Naive thymus-derived CD4-positive, alpha-beta T cell (primary cell): ENCODE results near the gene ATG5. TPM values are rescaled to one million over a fixed set of nuclear protein-coding genes. Genes with fewer than 3 reads are reported as not detected.
"Not testable (repeated sequence)": the region's sequence is repeated elsewhere in the genome, so short reads cannot be mapped to it uniquely, and the experiment has no call there.

ENCODE experiments used
- ATAC-seq: fragments of 150-1000 bp; cut with Tn5 transposase; 2 replicates; pipeline ENCODE4 v1.10.0; 2021; ENCODE audit warnings: mild to moderate bottlenecking, moderate library complexity
- CTCF ChIA-PET: fragments of 350-600 bp; sonication (Branson Sonifier 250); formaldehyde crosslinking; loops from one replicate; lab custom pipeline; 2021; ENCODE audit warnings: antibody characterized with exemption; lab: Charles Lee
- POLR2A ChIA-PET: fragments of 350-600 bp; sonication (Branson Sonifier 250); formaldehyde crosslinking; loops from one replicate; lab custom pipeline; 2021; ENCODE audit warnings: antibody characterized with exemption, inconsistent platforms; lab: Charles Lee
- DNase-seq, 9 donors: peaks; one replicate each; pipeline versions ENCODE4 v3.0.0 to v3.0.0-alpha.2; 2020 to 2022; ENCODE audit warnings: mixed read lengths in 1 of 9
- H3K27ac ChIP-seq: one replicate; pipeline ENCODE4 v1.7.0; 2013; ENCODE audit warnings: mild to moderate bottlenecking, low read depth, low read length, moderate library complexity
- H3K27me3 ChIP-seq, 2 donors: one replicate each; pipeline ENCODE4 v1.7.0; 2013; ENCODE audit warnings: low read length in 2 of 2, mild to moderate bottlenecking in 2 of 2, moderate library complexity in 2 of 2; ENCODE audit not compliant: control insufficient read depth in 2 of 2, insufficient read depth in 2 of 2
- H3K36me3 ChIP-seq, 3 experiments: 1 replicate in 2 of 3; 2 replicates in 1 of 3; pipeline ENCODE4 v1.7.0; 2013; ENCODE audit warnings: low read length in 3 of 3, mild to moderate bottlenecking in 3 of 3, moderate library complexity in 1 of 3; ENCODE audit not compliant: insufficient read depth in 3 of 3, control insufficient read depth in 2 of 3
- H3K4me1 ChIP-seq, 2 donors: one replicate each; pipeline ENCODE4 v1.7.0; 2013; ENCODE audit warnings: low read length in 2 of 2, mild to moderate bottlenecking in 2 of 2, moderate library complexity in 1 of 2; ENCODE audit not compliant: control insufficient read depth in 2 of 2, insufficient read depth in 2 of 2
- H3K4me3 ChIP-seq: 2 replicates; pipeline ENCODE4 v1.7.0; 2013; ENCODE audit warnings: mild to moderate bottlenecking, low read length
- H3K9me3 ChIP-seq, 3 experiments: 1 replicate in 2 of 3; 2 replicates in 1 of 3; pipeline ENCODE4 v1.7.0; 2013; ENCODE audit warnings: low read length in 3 of 3; ENCODE audit not compliant: control insufficient read depth in 2 of 3
- H3K27ac Mint-ChIP-seq, 9 donors: one replicate each; pipeline ENCODE4 v1.8.0; 2020 to 2022; ENCODE audit warnings: mixed read lengths in 9 of 9, mild to moderate bottlenecking in 8 of 9, moderate library complexity in 5 of 9, inconsistent platforms in 2 of 9
- H3K27me3 Mint-ChIP-seq, 5 donors: one replicate each; pipeline ENCODE4 v1.8.0; 2021 to 2022; ENCODE audit warnings: mixed read lengths in 5 of 5, mild to moderate bottlenecking in 1 of 5
- H3K36me3 Mint-ChIP-seq, 5 donors: one replicate each; pipeline ENCODE4 v1.8.0; 2020 to 2022; ENCODE audit warnings: mixed read lengths in 5 of 5, mild to moderate bottlenecking in 3 of 5, inconsistent platforms in 1 of 5
- H3K4me1 Mint-ChIP-seq, 7 donors: one replicate each; pipeline ENCODE4 v1.8.0; 2020 to 2022; ENCODE audit warnings: mixed read lengths in 7 of 7, mild to moderate bottlenecking in 3 of 7, inconsistent platforms in 1 of 7
- H3K4me3 Mint-ChIP-seq, 10 donors: one replicate each; pipeline ENCODE4 v1.8.0; 2020 to 2022; ENCODE audit warnings: mild to moderate bottlenecking in 10 of 10, mixed read lengths in 10 of 10, moderate library complexity in 6 of 10, inconsistent platforms in 2 of 10
- H3K9me3 Mint-ChIP-seq, 11 donors: one replicate each; pipeline ENCODE4 v1.8.0; 2020 to 2022; ENCODE audit warnings: mixed read lengths in 11 of 11, mild to moderate bottlenecking in 4 of 11, inconsistent platforms in 1 of 11, moderate library complexity in 1 of 11
- intact Hi-C, 2 donors: fragments of 100-400 bp; cut with micrococcal nuclease; formaldehyde crosslinking; loops; one replicate each; pipeline ENCODE4 v1.15.1; 2023
- polyA plus RNA-seq, 2 donors: library from polyadenylated mRNA; unstranded; fragments of 300-500 nt; fragmentation: Illumina TruSeq; gene quantifications; one replicate each; pipeline ENCODE4 v1.2.3, GENCODE V29; 2021
- total RNA-seq, 6 experiments: library from RNA in 5 of 6; stranded (reverse) in 5 of 6; gene quantifications; 1 replicate in 5 of 6; 2 replicates in 1 of 6; pipeline ENCODE4 v1.2.3 and lab custom pipeline; 2021 to 2026

The ATG5 gene
- total and polyA plus RNA-seq, 7 experiments from 2014 or later: 24.0 to 32.9 (median 28.8) TPM

DNA sequence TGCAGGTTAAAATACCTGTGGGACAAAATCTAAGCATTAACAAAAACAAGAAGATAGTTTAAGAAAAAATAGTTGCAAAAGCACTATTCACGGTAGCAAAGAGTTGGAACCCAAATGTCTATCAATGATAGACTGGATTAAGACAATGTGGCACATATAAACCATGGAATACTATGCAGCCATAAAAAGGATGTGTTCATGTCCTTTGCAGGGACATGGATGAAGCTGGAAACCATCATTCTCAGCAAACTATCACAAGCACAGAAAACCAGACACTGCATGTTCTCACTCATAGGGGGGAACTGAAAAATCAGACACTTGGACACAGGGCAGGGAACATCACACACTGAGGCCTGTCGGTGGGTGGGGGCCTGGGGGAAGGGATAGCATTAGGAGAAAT is 65.8 kb downstream of the ATG5 start:
- H3K27me3 Mint-ChIP-seq, DNase-seq, H3K27ac ChIP-seq, POLR2A ChIA-PET, CTCF ChIA-PET, H3K9me3 ChIP-seq, H3K27me3 ChIP-seq, H3K4me1 ChIP-seq, H3K4me3 Mint-ChIP-seq, H3K4me3 ChIP-seq, H3K9me3 Mint-ChIP-seq, H3K27ac Mint-ChIP-seq, ATAC-seq: not testable (repeated sequence)
- intact Hi-C loops: loop anchor here in 1 of 2 donors (2.0 kb wide), 1 partner anchor 15 kb away; no protein-coding TSS in a partner anchor
- H3K36me3 Mint-ChIP-seq: peaks cover under 1 to 56% (median 33%) of the 10 kb centered on the region in 5 donors
- peaks cover 2 to 31% (median 21%) of the 10 kb centered on the region in 7 donors for H3K4me1 Mint-ChIP-seq
- peaks cover 0 to 13% (median 0%) of the 10 kb centered on the region in 3 experiments for H3K36me3 ChIP-seq

DNA sequence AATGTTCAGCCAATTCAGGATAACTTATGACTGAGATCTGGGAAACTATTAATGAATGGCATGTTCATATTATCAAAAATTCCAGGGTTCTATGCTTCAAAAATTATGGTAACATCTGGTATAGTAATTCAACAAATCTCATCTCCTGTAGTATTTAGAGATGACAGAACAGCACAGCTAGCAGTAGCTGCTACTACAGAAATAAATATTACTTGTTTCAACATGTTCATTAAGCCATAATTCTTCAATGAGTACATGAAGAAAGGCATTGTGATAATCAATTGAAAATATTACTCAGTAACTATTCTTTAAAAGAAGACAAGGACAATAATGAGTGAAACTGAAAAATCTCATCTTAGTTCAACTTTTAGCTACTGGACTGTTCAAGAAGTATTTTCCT is 66.8 kb downstream of the ATG5 start:
- Mint-ChIP-seq H3K4me1 (peaks cover 4 to 31% (median 19%) of the 10 kb centered on the region in 7 donors), H3K27ac (no peak overlapping the region), H3K36me3 (peaks cover 0 to 46% (median 24%) of the 10 kb centered on the region in 5 donors), H3K27me3 (no peaks in the 10 kb centered on the region), H3K9me3 (peaks cover 0 to 4% (median 0%) of the 10 kb centered on the region in 11 donors), H3K4me3 (no peak overlapping the region)
- no peaks in the 10 kb centered on the region for H3K4me1 ChIP-seq
- intact Hi-C loops: no loop called here
- no peaks in the 10 kb centered on the region for H3K9me3 ChIP-seq
- no peak for DNase-seq
- H3K4me3 ChIP-seq: no peak overlapping the region
- no peak overlapping the region for H3K27ac ChIP-seq
- peaks cover 0 to 13% (median 0%) of the 10 kb centered on the region in 3 experiments for H3K36me3 ChIP-seq
- ATAC-seq: no peak
- ChIA-PET CTCF (interaction anchor here (0.6 kb wide), 1 partner anchor 44 kb away, joined by 6 read pairs; no protein-coding TSS in a partner anchor), POLR2A (no interaction called here)
- H3K27me3 ChIP-seq: no peaks in the 10 kb centered on the region

DNA sequence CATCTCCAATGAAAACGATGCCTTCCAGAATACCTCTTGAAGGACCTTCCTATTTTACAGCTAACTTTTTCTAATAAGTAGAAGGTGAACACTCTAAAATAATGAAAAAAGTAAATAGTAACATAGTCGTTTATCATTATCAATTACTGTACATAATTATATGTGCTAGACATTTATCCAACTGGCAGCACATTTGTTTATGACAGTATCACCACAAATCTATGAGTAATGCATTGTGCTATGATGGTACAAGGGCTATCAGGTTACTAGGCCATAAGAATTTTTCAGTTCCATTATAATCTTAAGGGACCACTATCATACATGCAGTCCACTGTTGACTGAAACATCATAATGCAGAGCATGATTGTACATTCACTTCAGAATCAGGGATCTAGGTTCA is 68.4 kb downstream of the ATG5 start:
- Mint-ChIP-seq H3K27ac (no peak overlapping the region), H3K9me3 (peaks cover 0 to 4% (median 0%) of the 10 kb centered on the region in 11 donors), H3K36me3 (peaks cover 0 to 36% (median 24%) of the 10 kb centered on the region in 5 donors), H3K27me3 (no peaks in the 10 kb centered on the region), H3K4me3 (no peak overlapping the region), H3K4me1 (peaks cover 5 to 46% (median 31%) of the 10 kb centered on the region in 7 donors)
- intact Hi-C loops: no loop called here
- Histone ChIP-seq H3K4me3 (no peak overlapping the region), H3K9me3 (no peaks in the 10 kb centered on the region), H3K27ac (no peak overlapping the region), H3K27me3 (no peaks in the 10 kb centered on the region), H3K4me1 (no peaks in the 10 kb centered on the region), H3K36me3 (no peaks in the 10 kb centered on the region)
- CTCF ChIA-PET: no interaction called here
- POLR2A ChIA-PET: interaction anchor here (0.5 kb wide), 1 partner anchor 36 kb away, joined by 4 read pairs; no protein-coding TSS in a partner anchor
- no peak for DNase-seq
- ATAC-seq: no peak

DNA sequence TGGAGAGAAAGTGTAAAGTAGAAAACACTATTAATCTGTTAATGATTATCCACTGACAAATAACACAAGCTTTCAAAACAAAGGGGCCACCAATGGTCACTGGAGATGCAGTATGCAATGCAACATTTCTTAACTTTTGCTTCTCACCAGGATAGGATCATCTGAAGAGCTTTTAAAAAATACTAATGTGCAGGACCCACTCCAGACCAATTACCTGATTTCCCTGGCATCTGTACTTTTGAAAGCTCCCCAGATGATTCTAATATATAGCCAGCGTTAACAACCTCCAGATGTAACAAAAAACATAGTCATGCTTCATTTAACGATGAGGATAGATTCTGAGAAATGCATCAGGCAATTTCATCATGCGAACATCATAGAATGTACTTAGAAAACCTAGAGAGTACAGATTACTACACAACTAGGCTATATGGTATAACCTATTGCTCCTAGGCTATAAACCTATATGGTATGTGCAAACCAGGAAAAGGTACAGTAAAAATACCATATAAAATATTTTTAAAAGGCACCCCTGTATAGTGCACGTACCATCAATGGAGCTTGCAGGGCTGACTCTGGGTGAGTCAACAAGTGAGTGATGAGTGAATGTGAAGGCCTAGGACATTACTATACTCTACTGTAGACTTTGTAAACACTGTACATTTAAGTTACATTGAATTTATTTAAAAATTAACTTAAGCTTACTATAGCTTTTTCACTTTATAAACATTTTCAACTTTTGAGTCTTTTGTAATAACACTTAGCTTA is 69.2 kb downstream of the ATG5 start:
- Mint-ChIP-seq H3K36me3 (peaks cover 0 to 29% (median 20%) of the 10 kb centered on the region in 5 donors), H3K9me3 (peaks cover 0 to 4% (median 0%) of the 10 kb centered on the region in 11 donors), H3K4me1 (peaks cover 5 to 40% (median 27%) of the 10 kb centered on the region in 7 donors), H3K27ac (no peak overlapping the region), H3K4me3 (no peak overlapping the region), H3K27me3 (no peaks in the 10 kb centered on the region)
- Histone ChIP-seq H3K9me3 (no peaks in the 10 kb centered on the region), H3K36me3 (no peaks in the 10 kb centered on the region), H3K4me3 (no peak overlapping the region), H3K27ac (no peak overlapping the region), H3K27me3 (no peaks in the 10 kb centered on the region), H3K4me1 (no peaks in the 10 kb centered on the region)
- intact Hi-C loops: no loop called here
- ChIA-PET POLR2A (interaction anchor here (0.5 to 0.6 kb wide), 2 partner anchors 37 to 303 kb away, joined by 3 to 4 read pairs; no protein-coding TSS in a partner anchor), CTCF (no interaction called here)
- no peak for DNase-seq
- ATAC-seq: no peak

DNA sequence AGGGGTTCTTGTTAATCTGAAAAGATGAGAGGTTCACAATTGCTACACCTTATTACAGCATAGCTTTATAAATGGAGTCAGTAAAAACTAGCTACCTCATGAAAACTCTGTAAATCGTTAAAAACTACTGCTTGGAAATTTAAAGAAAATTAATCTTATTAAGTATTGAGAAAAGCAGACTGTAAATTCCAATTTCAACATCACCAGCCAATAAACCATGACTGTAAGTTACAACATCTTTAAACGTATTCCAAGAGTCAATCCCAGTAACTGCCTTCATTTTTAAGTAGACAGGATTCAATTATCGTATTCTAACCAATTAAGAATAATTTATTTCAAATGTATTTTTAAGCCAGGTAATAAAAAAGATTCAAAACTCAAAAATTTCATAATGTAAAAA is 70.3 kb downstream of the ATG5 start:
- H3K4me1 ChIP-seq: no peaks in the 10 kb centered on the region
- CTCF ChIA-PET: no interaction called here
- H3K27ac ChIP-seq: no peak overlapping the region
- no peak overlapping the region for H3K4me3 Mint-ChIP-seq
- H3K27me3 Mint-ChIP-seq: no peaks in the 10 kb centered on the region
- DNase-seq (no peak), ATAC-seq (no peak)
- H3K9me3 Mint-ChIP-seq: peaks cover 0 to 4% (median 0%) of the 10 kb centered on the region in 11 donors
- H3K27me3 ChIP-seq: no peaks in the 10 kb centered on the region
- H3K36me3 Mint-ChIP-seq: peaks cover 0 to 25% (median 13%) of the 10 kb centered on the region in 5 donors
- H3K27ac Mint-ChIP-seq: peak overlapping the region in 1 of 9 donors; percentile 20
- intact Hi-C loops: no loop called here
- H3K36me3 ChIP-seq: no peaks in the 10 kb centered on the region
- no peak overlapping the region for H3K4me3 ChIP-seq
- no peaks in the 10 kb centered on the region for H3K9me3 ChIP-seq
- peaks cover 8 to 43% (median 22%) of the 10 kb centered on the region in 7 donors for H3K4me1 Mint-ChIP-seq
- POLR2A ChIA-PET: no interaction called here

DNA sequence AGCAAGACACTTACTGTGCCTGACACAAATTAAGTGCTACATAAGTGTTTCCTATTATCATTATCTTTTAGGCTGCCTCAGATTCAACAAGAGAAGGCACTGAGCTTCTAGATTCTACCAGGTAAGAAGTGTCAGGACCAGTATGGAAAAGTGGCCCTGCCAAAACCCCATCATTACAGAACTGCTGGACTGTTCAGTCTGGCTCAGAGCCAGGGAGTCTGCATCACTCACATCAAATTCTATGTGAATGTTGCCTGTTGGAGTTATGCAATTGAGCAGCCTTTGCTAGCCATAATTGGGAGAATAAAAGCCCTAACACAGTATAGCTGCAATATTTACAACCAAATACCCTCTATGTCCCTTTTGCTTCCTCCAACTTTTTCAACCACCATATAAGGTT is 70.9 kb downstream of the ATG5 start:
- Mint-ChIP-seq H3K27ac (peak overlapping the region in 1 of 9 donors; percentile 20), H3K4me1 (peaks cover 8 to 43% (median 22%) of the 10 kb centered on the region in 7 donors), H3K36me3 (peaks cover 0 to 19% (median 9%) of the 10 kb centered on the region in 5 donors), H3K4me3 (no peak overlapping the region), H3K9me3 (peaks cover 0 to 3% (median 0%) of the 10 kb centered on the region in 11 donors), H3K27me3 (no peaks in the 10 kb centered on the region)
- ATAC-seq: no peak
- no peaks in the 10 kb centered on the region for H3K9me3 ChIP-seq
- no peaks in the 10 kb centered on the region for H3K4me1 ChIP-seq
- intact Hi-C loops: no loop called here
- H3K36me3 ChIP-seq: no peaks in the 10 kb centered on the region
- H3K27me3 ChIP-seq: no peaks in the 10 kb centered on the region
- CTCF ChIA-PET: no interaction called here
- H3K4me3 ChIP-seq: no peak overlapping the region
- H3K27ac ChIP-seq: no peak overlapping the region
- DNase-seq: no peak
- POLR2A ChIA-PET: no interaction called here
